ENCODE results near the gene CHST11.
"Not testable (repeated sequence)": the region's sequence is repeated elsewhere in the genome, so short reads cannot be mapped to it uniquely, and the experiment has no call there.

CHST11 gene

GRCh38 chr12:104740668-104741067 is 283.9 kb downstream of the CHST11 start:
- Mint-ChIP-seq H3K9me3 (no peaks in the 10 kb centered on the region), H3K4me1 (ENCODE audit: low read depth) (peaks cover 70% of the 10 kb centered on the region), H3K4me3 (peak overlapping the region; percentile 29), H3K36me3 (ENCODE audit: low read depth) (no peaks in the 10 kb centered on the region), H3K27ac (peak overlapping the region; percentile 54), H3K27me3 (no peaks in the 10 kb centered on the region)

DNA sequence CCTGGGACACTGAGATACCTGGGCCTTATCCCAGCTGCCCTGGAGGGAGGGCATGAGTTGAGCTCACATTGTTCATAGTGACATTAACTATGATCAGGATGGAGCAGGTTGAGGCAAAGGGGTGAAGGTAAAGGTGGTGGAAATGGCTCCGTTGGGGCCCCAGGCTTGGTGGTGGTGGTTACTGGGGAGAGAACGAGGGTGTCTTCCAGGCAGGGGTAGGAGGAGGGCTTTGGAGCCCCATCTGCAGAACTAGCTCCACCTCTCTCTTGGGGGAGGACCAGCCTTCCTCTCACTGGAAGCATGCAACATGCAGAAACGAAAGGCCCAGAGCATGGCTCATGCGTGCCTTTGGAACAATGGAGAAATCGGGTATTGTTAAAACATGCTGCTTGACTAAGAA is 284.3 kb downstream of the CHST11 start:
- peak overlapping the region; percentile 29 for H3K4me3 Mint-ChIP-seq
- peaks cover 66% of the 10 kb centered on the region for H3K4me1 Mint-ChIP-seq (ENCODE audit: low read depth)
- H3K9me3 Mint-ChIP-seq = no peaks in the 10 kb centered on the region
- H3K27me3 Mint-ChIP-seq = no peaks in the 10 kb centered on the region
- H3K27ac Mint-ChIP-seq = peak overlapping the region; percentile 54
- H3K36me3 Mint-ChIP-seq (ENCODE audit: low read depth) = no peaks in the 10 kb centered on the region

- H3K9me3 Mint-ChIP-seq = no peaks in the 10 kb centered on the region
- peaks cover 65% of the 10 kb centered on the region for H3K4me1 Mint-ChIP-seq (ENCODE audit: low read depth)
- no peak overlapping the region for H3K27ac Mint-ChIP-seq
- H3K27me3 Mint-ChIP-seq = no peaks in the 10 kb centered on the region
- H3K4me3 Mint-ChIP-seq = no peak overlapping the region
- H3K36me3 Mint-ChIP-seq (ENCODE audit: low read depth) = no peaks in the 10 kb centered on the region
Measured at GRCh38 chr12:104741497-104742367, 285.0 kb downstream of the CHST11 start.

DNA sequence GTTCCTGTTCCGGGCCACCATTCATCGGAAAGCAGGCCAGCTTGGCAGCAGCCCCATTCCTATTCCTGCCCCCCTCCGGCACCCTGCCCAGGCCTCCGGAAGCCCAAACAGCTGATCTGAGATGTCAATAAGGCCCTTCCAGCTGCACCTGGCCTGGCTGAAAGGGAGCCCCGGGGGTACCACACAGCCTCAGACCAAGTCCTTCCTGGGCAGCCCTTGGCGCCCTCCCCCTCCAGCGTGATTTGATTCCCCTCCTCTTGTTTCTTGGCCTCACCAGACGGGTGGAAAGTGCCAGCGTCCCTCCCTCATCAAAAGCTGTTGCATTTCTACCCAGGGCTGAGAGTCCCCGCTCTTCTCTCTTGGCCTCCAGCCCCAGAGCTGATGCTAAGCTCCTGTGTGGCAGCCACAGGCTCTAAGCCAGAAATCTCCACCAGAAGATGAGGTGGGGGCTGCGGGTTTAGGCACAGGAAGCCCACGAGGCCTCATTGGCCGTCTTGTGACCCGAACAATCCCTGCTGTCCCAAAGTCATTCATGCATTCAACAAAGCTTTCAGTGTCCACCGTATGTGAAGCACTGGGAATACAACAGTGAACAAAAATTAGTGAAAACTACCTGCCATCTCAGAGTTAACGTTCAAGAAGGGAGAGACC is 285.9 kb downstream of the CHST11 start:
- H3K4me3 Mint-ChIP-seq = no peak overlapping the region
- H3K36me3 Mint-ChIP-seq (ENCODE audit: low read depth) = no peaks in the 10 kb centered on the region
- peaks cover 63% of the 10 kb centered on the region for H3K4me1 Mint-ChIP-seq (ENCODE audit: low read depth)
- no peaks in the 10 kb centered on the region for H3K9me3 Mint-ChIP-seq
- no peak overlapping the region for H3K27ac Mint-ChIP-seq
- no peaks in the 10 kb centered on the region for H3K27me3 Mint-ChIP-seq

DNA sequence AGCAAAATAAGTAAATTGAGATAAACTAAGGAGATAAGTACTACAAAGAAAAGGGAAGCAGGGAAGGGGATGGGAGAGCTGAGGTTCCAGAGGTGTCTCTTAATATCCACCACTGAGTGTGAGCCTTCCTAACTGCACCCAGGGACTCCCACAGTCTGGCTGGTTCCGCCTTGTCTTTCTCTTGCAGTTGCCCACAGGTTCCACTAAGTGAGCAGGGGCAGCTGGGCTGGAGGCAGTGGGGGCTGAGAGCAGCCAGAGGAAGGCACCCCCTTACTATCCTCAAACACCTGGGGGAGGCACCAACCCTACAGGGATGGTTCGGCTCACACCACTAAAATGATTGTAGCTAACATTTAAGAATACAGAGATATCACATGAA is 286.4 kb downstream of the CHST11 start:
- Mint-ChIP-seq H3K27me3 (no peaks in the 10 kb centered on the region), H3K9me3 (no peaks in the 10 kb centered on the region), H3K4me1 (ENCODE audit: low read depth) (peaks cover 63% of the 10 kb centered on the region), H3K4me3 (no peak overlapping the region), H3K27ac (no peak overlapping the region), H3K36me3 (ENCODE audit: low read depth) (no peaks in the 10 kb centered on the region)

DNA sequence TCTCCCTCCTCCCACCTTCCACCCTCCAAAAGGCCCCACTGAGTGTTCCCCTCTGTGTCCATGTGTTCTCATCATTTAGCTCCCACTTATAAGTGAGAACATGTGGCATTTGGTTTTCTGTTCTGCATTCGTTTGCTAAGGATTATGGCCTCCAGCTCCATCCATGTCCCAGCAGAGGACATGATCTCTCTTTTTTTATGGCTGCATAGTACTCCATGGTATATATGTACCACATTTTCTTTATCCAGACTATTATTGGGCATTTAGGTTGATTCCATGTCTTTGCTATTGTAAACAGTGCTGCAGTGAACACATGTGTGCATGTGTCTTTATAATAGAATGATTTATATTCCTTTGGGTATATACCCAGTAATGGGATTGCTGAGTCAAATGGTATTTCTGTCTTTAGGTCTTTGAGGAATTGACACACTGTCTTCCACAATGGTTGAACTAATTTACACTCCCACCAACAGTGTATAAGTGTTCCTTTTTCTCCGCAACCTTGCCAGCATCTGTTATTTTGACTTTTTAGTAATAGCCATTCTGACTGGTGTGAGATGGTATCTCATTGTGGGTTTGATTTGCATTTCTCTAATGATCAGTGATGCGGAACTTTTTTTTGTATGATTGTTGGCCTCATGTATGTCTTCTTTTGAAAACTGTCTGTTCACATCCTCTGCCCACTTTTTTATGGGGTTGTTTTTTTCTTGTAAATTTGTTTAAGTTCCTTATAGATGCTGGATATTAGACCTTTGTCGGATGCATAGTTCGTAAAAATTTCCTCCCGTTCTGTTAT is 287.2 kb downstream of the CHST11 start:
- H3K36me3 Mint-ChIP-seq (ENCODE audit: low read depth); H3K9me3 Mint-ChIP-seq; H3K27me3 Mint-ChIP-seq; H3K4me3 Mint-ChIP-seq: not testable (repeated sequence)
- Mint-ChIP-seq H3K27ac (peak overlapping the region; percentile 68), H3K4me1 (ENCODE audit: low read depth) (peaks cover 61% of the 10 kb centered on the region)

DNA sequence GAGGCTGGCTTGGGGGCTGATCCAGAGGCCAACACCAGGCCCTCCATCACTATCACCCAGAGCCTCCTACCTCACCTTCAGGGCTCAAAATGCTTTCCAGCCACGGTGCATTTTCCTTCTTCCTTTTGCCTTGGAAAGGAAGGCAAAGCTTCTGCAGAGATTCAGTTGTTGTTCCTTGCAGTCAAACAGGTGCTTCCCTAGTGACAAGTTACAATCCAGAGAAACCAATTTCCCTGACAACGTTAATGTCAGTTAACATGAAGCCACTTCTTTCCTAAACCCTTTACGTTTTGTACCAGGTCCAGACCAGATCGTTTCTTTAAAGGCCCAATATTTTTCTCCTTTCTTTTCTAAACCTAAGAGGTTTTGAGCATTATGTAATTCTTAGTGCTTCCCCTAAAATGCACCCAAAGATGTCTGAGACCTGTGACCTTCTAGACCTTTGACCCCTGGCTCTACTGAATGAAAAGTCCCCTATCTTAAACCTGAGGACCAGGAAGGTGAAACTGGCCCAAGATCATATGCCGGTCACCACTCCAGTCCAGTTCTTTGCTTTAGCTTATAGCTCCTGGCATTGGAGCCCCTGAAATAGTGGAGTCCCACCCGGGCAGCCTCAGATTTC is 289.8 kb downstream of the CHST11 start:
- no peaks in the 10 kb centered on the region for H3K36me3 Mint-ChIP-seq (ENCODE audit: low read depth)
- no peaks in the 10 kb centered on the region for H3K27me3 Mint-ChIP-seq
- H3K27ac Mint-ChIP-seq = no peak overlapping the region
- no peak overlapping the region for H3K4me3 Mint-ChIP-seq
- H3K9me3 Mint-ChIP-seq = no peaks in the 10 kb centered on the region
- H3K4me1 Mint-ChIP-seq (ENCODE audit: low read depth) = peaks cover 54% of the 10 kb centered on the region

- no peaks in the 10 kb centered on the region for H3K9me3 Mint-ChIP-seq
- H3K36me3 Mint-ChIP-seq (ENCODE audit: low read depth) = no peaks in the 10 kb centered on the region
- no peaks in the 10 kb centered on the region for H3K27me3 Mint-ChIP-seq
- peaks cover 61% of the 10 kb centered on the region for H3K4me1 Mint-ChIP-seq (ENCODE audit: low read depth)
- no peak overlapping the region for H3K27ac Mint-ChIP-seq
- H3K4me3 Mint-ChIP-seq = peak overlapping the region; percentile 27
Measured at GRCh38 chr12:104747330-104747729, 290.6 kb downstream of the CHST11 start.

GRCh38 chr12:104747955-104748354 is 291.2 kb downstream of the CHST11 start:
- H3K4me3 Mint-ChIP-seq = peak overlapping the region; percentile 27
- no peaks in the 10 kb centered on the region for H3K36me3 Mint-ChIP-seq (ENCODE audit: low read depth)
- H3K27ac Mint-ChIP-seq = no peak overlapping the region
- peaks cover 63% of the 10 kb centered on the region for H3K4me1 Mint-ChIP-seq (ENCODE audit: low read depth)
- no peaks in the 10 kb centered on the region for H3K9me3 Mint-ChIP-seq
- H3K27me3 Mint-ChIP-seq = no peaks in the 10 kb centered on the region

GRCh38 chr12:104748356-104748755 is 291.6 kb downstream of the CHST11 start:
- no peaks in the 10 kb centered on the region for H3K9me3 Mint-ChIP-seq
- no peaks in the 10 kb centered on the region for H3K27me3 Mint-ChIP-seq
- peaks cover 61% of the 10 kb centered on the region for H3K4me1 Mint-ChIP-seq (ENCODE audit: low read depth)
- H3K27ac Mint-ChIP-seq = no peak overlapping the region
- no peaks in the 10 kb centered on the region for H3K36me3 Mint-ChIP-seq (ENCODE audit: low read depth)
- no peak overlapping the region for H3K4me3 Mint-ChIP-seq

- Mint-ChIP-seq H3K27ac (no peak overlapping the region), H3K4me1 (ENCODE audit: low read depth) (peaks cover 59% of the 10 kb centered on the region), H3K4me3 (no peak overlapping the region), H3K9me3 (no peaks in the 10 kb centered on the region), H3K36me3 (ENCODE audit: low read depth) (no peaks in the 10 kb centered on the region), H3K27me3 (no peaks in the 10 kb centered on the region)
Measured at GRCh38 chr12:104748790-104749189, 292.0 kb downstream of the CHST11 start.

- Mint-ChIP-seq H3K36me3 (ENCODE audit: low read depth) (no peaks in the 10 kb centered on the region), H3K27ac (no peak overlapping the region), H3K9me3 (no peaks in the 10 kb centered on the region), H3K27me3 (no peaks in the 10 kb centered on the region), H3K4me3 (no peak overlapping the region), H3K4me1 (ENCODE audit: low read depth) (peaks cover 52% of the 10 kb centered on the region)
Measured at GRCh38 chr12:104749545-104749944, 292.8 kb downstream of the CHST11 start.

GRCh38 chr12:104750061-104750460 is 293.3 kb downstream of the CHST11 start:
- Mint-ChIP-seq H3K4me1 (ENCODE audit: low read depth) (peaks cover 51% of the 10 kb centered on the region), H3K9me3 (no peaks in the 10 kb centered on the region), H3K27me3 (no peaks in the 10 kb centered on the region), H3K36me3 (ENCODE audit: low read depth) (no peaks in the 10 kb centered on the region), H3K4me3 (no peak overlapping the region), H3K27ac (no peak overlapping the region)

GRCh38 chr12:104751120-104751519 is 294.4 kb downstream of the CHST11 start:
- Mint-ChIP-seq H3K27me3 (no peaks in the 10 kb centered on the region), H3K36me3 (ENCODE audit: low read depth) (no peaks in the 10 kb centered on the region), H3K4me1 (ENCODE audit: low read depth) (peaks cover 51% of the 10 kb centered on the region), H3K27ac (no peak overlapping the region), H3K9me3 (no peaks in the 10 kb centered on the region), H3K4me3 (no peak overlapping the region)

DNA sequence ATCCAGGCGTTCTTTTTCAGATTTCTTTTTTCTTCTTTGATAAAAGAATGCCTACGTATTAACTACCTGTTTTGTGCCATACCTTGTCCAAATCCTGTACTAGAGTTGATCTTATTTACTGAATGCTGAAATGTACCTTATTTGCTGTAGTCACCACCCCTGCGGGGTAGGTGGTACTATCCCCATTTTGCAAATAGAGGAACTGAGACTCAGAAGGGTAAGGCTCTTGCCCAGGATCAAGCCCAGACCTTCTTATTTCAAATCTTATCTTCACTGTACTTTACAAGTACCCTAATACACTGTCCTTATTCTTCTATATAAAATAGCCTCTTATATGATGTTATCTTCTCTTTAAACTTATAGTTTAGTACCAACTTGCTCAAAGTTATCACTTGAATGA is 294.8 kb downstream of the CHST11 start:
- Mint-ChIP-seq H3K4me1 (ENCODE audit: low read depth) (peaks cover 48% of the 10 kb centered on the region), H3K27me3 (no peaks in the 10 kb centered on the region), H3K27ac (no peak overlapping the region), H3K4me3 (no peak overlapping the region), H3K36me3 (ENCODE audit: low read depth) (peaks cover 3% of the 10 kb centered on the region), H3K9me3 (no peaks in the 10 kb centered on the region)
